ENCODE measurements around the gene NSF.

The NSF gene

DNA sequence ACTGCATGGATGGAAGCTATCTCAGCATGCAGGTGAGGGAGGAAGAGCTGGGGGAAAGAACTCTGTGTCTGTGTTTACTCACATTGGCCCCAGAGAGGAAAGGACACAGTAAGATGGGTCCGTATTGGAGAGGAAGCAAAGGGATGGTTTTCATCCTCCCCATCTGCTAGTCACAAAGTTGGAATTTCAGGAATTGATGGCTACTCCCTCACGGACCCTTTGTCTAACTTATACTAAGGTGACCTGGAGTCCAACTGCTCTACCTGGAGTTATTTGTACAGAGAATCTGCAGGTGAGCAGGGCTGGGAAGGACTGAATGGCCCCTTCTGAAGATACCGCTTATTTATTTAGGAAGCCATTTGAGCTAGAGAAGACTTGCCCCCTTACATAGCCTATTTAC, 172.9 kb downstream of the NSF start:
- Histone ChIP-seq H3K4me3 (ENCODE audit: low read length) (no peak overlapping the region), H3K9me2 (replicated peaks; ENCODE audit: control insufficient read depth, low read length) (no peaks in the 10 kb centered on the region), H3F3A (ENCODE audit: control insufficient read depth, insufficient read depth) (no peaks in the 10 kb centered on the region), H3K9me3 (ENCODE audit: control insufficient read depth, insufficient read depth, low read length) (no peaks in the 10 kb centered on the region), H3K4me1 (ENCODE audit: control insufficient read depth, low read length) (no peaks in the 10 kb centered on the region), H3K4me2 (ENCODE audit: low read length) (no peak overlapping the region), H3K79me2 (ENCODE audit: control insufficient read depth, low read length) (no peaks in the 10 kb centered on the region), H3K27ac (ENCODE audit: low read depth, low read length) (no peak overlapping the region), H4K20me1 (ENCODE audit: control insufficient read depth, insufficient read depth, low read depth, low read length) (no peaks in the 10 kb centered on the region), H3K27me3 (ENCODE audit: control insufficient read depth, low read length) (no peaks in the 10 kb centered on the region), H3K36me3 (ENCODE audit: control insufficient read depth, low read length) (no peaks in the 10 kb centered on the region)
- TF ChIP-seq, protein P1, sequence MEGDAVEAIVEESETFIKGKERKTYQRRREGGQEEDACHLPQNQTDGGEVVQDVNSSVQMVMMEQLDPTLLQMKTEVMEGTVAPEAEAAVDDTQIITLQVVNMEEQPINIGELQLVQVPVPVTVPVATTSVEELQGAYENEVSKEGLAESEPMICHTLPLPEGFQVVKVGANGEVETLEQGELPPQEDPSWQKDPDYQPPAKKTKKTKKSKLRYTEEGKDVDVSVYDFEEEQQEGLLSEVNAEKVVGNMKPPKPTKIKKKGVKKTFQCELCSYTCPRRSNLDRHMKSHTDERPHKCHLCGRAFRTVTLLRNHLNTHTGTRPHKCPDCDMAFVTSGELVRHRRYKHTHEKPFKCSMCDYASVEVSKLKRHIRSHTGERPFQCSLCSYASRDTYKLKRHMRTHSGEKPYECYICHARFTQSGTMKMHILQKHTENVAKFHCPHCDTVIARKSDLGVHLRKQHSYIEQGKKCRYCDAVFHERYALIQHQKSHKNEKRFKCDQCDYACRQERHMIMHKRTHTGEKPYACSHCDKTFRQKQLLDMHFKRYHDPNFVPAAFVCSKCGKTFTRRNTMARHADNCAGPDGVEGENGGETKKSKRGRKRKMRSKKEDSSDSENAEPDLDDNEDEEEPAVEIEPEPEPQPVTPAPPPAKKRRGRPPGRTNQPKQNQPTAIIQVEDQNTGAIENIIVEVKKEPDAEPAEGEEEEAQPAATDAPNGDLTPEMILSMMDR (IDR thresholded peaks at IDR 0.05; ENCODE audit: low read depth, low read length, poor library complexity, severe bottlenecking) = no peak
- TF ChIP-seq EZH2phosphoT487 (IDR thresholded peaks at IDR 0.05; ENCODE audit: borderline replicate concordance, low read length) = no peak

DNA sequence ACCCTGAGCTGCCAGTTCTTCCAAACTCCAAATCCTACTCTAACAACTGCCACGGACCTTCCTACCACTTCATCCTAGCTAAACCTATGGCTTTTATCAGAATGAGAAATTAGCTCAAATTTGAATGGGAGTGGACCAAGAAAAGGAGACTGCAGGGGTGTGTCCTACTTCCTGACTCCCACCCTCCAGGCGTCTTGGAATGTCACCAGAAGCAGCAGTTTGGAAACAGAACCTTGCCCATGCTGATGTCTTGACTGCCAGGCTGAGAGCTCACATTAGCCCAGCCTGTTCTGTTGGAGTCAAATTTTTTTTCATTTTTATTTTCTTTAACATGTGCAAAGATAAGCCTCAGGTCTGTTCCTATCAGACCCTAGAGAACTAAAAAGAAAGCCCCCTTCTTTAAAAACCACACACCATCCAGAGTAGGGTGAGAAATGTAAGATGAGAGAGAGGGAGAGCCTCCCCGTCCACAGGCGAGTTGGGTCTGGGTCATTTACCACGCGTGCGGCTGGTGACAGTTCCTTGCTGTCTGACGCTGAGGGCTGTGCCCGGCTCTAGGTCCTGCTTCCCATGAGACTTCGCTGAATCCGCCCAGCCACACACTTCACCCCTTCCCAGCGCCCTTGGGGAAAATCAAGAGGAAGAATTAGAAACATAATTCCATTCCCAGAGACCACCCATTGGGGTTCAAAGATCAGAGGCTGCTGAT, 173.7 kb downstream of the NSF start:
- Histone ChIP-seq H3K27ac (ENCODE audit: low read depth, low read length) (no peak overlapping the region), H3K9me3 (ENCODE audit: control insufficient read depth, insufficient read depth, low read length) (no peaks in the 10 kb centered on the region), H3K36me3 (ENCODE audit: control insufficient read depth, low read length) (no peaks in the 10 kb centered on the region), H3K79me2 (ENCODE audit: control insufficient read depth, low read length) (no peaks in the 10 kb centered on the region), H3F3A (ENCODE audit: control insufficient read depth, insufficient read depth) (no peaks in the 10 kb centered on the region), H3K9me2 (replicated peaks; ENCODE audit: control insufficient read depth, low read length) (no peaks in the 10 kb centered on the region), H3K27me3 (ENCODE audit: control insufficient read depth, low read length) (no peaks in the 10 kb centered on the region), H3K4me3 (ENCODE audit: low read length) (no peak overlapping the region), H3K4me2 (ENCODE audit: low read length) (no peak overlapping the region), H4K20me1 (ENCODE audit: control insufficient read depth, insufficient read depth, low read depth, low read length) (no peaks in the 10 kb centered on the region), H3K4me1 (ENCODE audit: control insufficient read depth, low read length) (no peaks in the 10 kb centered on the region)
- TF ChIP-seq EZH2phosphoT487 (IDR thresholded peaks at IDR 0.05; ENCODE audit: borderline replicate concordance, low read length) = no peak
- TF ChIP-seq, protein P1 (IDR thresholded peaks at IDR 0.05; ENCODE audit: low read depth, low read length, poor library complexity, severe bottlenecking) = no peak

DNA sequence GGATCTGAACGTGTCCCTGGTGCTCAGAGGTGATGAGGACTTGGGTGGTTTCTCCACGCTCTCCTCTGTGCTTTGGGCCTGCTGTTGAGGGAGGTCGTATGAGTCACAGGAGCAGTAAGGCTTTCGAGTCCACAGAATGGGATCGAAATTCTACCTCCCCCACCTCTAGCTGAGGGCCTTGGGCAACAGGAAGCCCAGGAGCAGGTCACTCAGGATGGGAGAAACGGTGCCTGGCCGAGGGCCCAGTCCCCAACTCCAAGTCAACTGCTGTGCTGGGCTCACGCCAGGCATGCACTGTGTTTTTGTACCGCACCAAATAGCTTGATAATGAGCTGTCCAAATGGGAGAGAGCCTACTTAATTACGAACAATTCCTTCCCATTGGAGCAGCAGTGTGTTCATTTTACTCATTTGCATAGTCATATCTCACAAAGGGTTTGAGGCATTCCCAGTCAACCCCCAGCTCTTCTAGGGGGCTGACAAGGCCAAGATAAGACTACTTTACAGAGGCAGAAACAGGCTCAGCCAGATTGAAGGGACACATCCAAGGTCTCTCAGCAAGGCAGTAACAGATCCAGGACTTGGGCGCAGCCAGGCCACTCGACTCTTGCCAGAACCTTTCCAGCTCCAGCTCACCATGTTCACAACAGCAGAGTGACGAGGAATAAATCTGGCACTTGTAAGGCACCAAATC, 174.4 kb downstream of the NSF start:
- Histone ChIP-seq H3F3A (ENCODE audit: control insufficient read depth, insufficient read depth) (no peaks in the 10 kb centered on the region), H3K9me2 (replicated peaks; ENCODE audit: control insufficient read depth, low read length) (no peaks in the 10 kb centered on the region), H3K36me3 (ENCODE audit: control insufficient read depth, low read length) (no peaks in the 10 kb centered on the region), H4K20me1 (ENCODE audit: control insufficient read depth, insufficient read depth, low read depth, low read length) (no peaks in the 10 kb centered on the region), H3K27me3 (ENCODE audit: control insufficient read depth, low read length) (peaks cover 6% of the 10 kb centered on the region), H3K27ac (ENCODE audit: low read depth, low read length) (no peak overlapping the region), H3K4me1 (ENCODE audit: control insufficient read depth, low read length) (no peaks in the 10 kb centered on the region), H3K9me3 (ENCODE audit: control insufficient read depth, insufficient read depth, low read length) (no peaks in the 10 kb centered on the region), H3K79me2 (ENCODE audit: control insufficient read depth, low read length) (no peaks in the 10 kb centered on the region), H3K4me2 (ENCODE audit: low read length) (no peak overlapping the region), H3K4me3 (ENCODE audit: low read length) (no peak overlapping the region)
- no peak for TF ChIP-seq EZH2phosphoT487 (IDR thresholded peaks at IDR 0.05; ENCODE audit: borderline replicate concordance, low read length)
- TF ChIP-seq, protein P1 (IDR thresholded peaks at IDR 0.05; ENCODE audit: low read depth, low read length, poor library complexity, severe bottlenecking) = no peak
